Neuronal stem cell (in vitro differentiated cells): ENCODE measurements around the gene ARFGAP2. TPM values are rescaled to one million over a fixed set of nuclear protein-coding genes. Genes with fewer than 3 reads are reported as not detected.
"Not testable (repeated sequence)": the region's sequence is repeated elsewhere in the genome, so short reads cannot be mapped to it uniquely, and the experiment has no call there.

Source experiments
- DNase-seq: peaks from one replicate; pipeline ENCODE4 v3.0.0-alpha.2; 2013; ENCODE audit warnings: low spot score
- H2AFZ ChIP-seq: one replicate; pipeline ENCODE4 v1.6.1; 2013; ENCODE audit warnings: mild to moderate bottlenecking, low read length, inconsistent platforms
- H2AK5ac ChIP-seq: 2 replicates; pipeline ENCODE4 v1.6.1; 2013; ENCODE audit warnings: low read depth, mild to moderate bottlenecking, inconsistent platforms, low read length, moderate library complexity, mixed read lengths
- H2BK120ac ChIP-seq: 2 replicates; pipeline ENCODE4 v1.6.1; 2013; ENCODE audit warnings: low read depth, mild to moderate bottlenecking, inconsistent platforms, low read length, moderate library complexity, mixed read lengths
- H2BK12ac ChIP-seq: one replicate; pipeline ENCODE4 v1.6.1; 2013; ENCODE audit warnings: low read length, inconsistent platforms
- H2BK15ac ChIP-seq: 2 replicates; pipeline ENCODE4 v1.6.1; 2013; ENCODE audit warnings: mild to moderate bottlenecking, low read length, inconsistent platforms, mixed read lengths
- H2BK5ac ChIP-seq: one replicate; pipeline ENCODE4 v1.6.1; 2013; ENCODE audit warnings: inconsistent platforms, mild to moderate bottlenecking, low read length, moderate library complexity
- H3K14ac ChIP-seq: one replicate; pipeline ENCODE4 v1.6.1; 2013; ENCODE audit warnings: low read length, inconsistent platforms
- H3K18ac ChIP-seq: 2 replicates; pipeline ENCODE4 v1.6.1; 2013; ENCODE audit warnings: low read length, inconsistent platforms
- H3K23ac ChIP-seq: 2 replicates; pipeline ENCODE4 v1.6.1; 2013; ENCODE audit warnings: low read depth, mild to moderate bottlenecking, mixed read lengths, low read length, inconsistent platforms; ENCODE audit not compliant: poor library complexity
- H3K27ac ChIP-seq: replicated peaks from 3 replicates; pipeline ENCODE4 v1.5.1; 2013; ENCODE audit warnings: low read length, inconsistent platforms
- H3K27me3 ChIP-seq, 3 experiments: 2 replicates each; pipeline ENCODE4 v1.6.1; 2013; ENCODE audit warnings: low read length in 3 of 3, mild to moderate bottlenecking in 2 of 3, inconsistent platforms in 1 of 3, low read depth in 1 of 3, mixed read lengths in 1 of 3, moderate library complexity in 1 of 3; ENCODE audit not compliant: control insufficient read depth in 3 of 3, insufficient read depth in 3 of 3
- H3K36me3 ChIP-seq, 2 donors: replicated peaks in 1 of 2; 2 replicates each; pipeline ENCODE4 v1.6.1; 2013; ENCODE audit warnings: low read length in 2 of 2; ENCODE audit not compliant: control insufficient read depth in 2 of 2, insufficient read depth in 2 of 2
- H3K4ac ChIP-seq: 2 replicates; pipeline ENCODE4 v1.6.1; 2013; ENCODE audit warnings: inconsistent platforms, mild to moderate bottlenecking, low read length, moderate library complexity
- H3K4me1 ChIP-seq, 2 donors: 1 replicate in 1 of 2; 2 replicates in 1 of 2; pipeline ENCODE4 v1.6.1; 2013; ENCODE audit warnings: low read length in 2 of 2, low read depth in 1 of 2; ENCODE audit not compliant: control insufficient read depth in 2 of 2, insufficient read depth in 1 of 2
- H3K4me2 ChIP-seq: one replicate; pipeline ENCODE4 v1.6.1; 2013; ENCODE audit warnings: mild to moderate bottlenecking, low read length, inconsistent platforms; ENCODE audit not compliant: insufficient read depth, poor library complexity, severe bottlenecking
- H3K4me3 ChIP-seq, 2 donors: 2 replicates each; pipeline ENCODE4 v1.5.1; 2013; ENCODE audit warnings: low read length in 2 of 2, mild to moderate bottlenecking in 2 of 2, inconsistent platforms in 1 of 2, moderate library complexity in 1 of 2
- H3K79me1 ChIP-seq: one replicate; pipeline ENCODE4 v1.6.1; 2013; ENCODE audit warnings: low read depth, mild to moderate bottlenecking, inconsistent platforms, low read length, moderate library complexity
- H3K9ac ChIP-seq: one replicate; pipeline ENCODE4 v1.6.1; 2013; ENCODE audit warnings: mild to moderate bottlenecking, low read depth, low read length, inconsistent platforms; ENCODE audit not compliant: poor library complexity
- H3K9me3 ChIP-seq, 2 donors: replicated peaks in 1 of 2; 2 replicates each; pipeline versions ENCODE3 to v1.6.1; 2013; ENCODE audit warnings: low read length in 2 of 2, mild to moderate bottlenecking in 2 of 2, inconsistent platforms in 1 of 2, low read depth in 1 of 2, mixed read lengths in 1 of 2, moderate library complexity in 1 of 2; ENCODE audit not compliant: control insufficient read depth in 2 of 2, insufficient read depth in 1 of 2
- H4K8ac ChIP-seq: one replicate; pipeline ENCODE4 v1.6.1; 2013; ENCODE audit warnings: low read depth, mild to moderate bottlenecking, inconsistent platforms, low read length, moderate library complexity
- H4K91ac ChIP-seq: one replicate; pipeline ENCODE4 v1.6.1; 2013; ENCODE audit warnings: low read length, low read depth, mild to moderate bottlenecking, inconsistent platforms; ENCODE audit not compliant: poor library complexity
- WGBS, 2 donors: extraction: QIAGEN DNeasy Blood & Tissue Kit; methylation state at CpG; one replicate each; pipeline ENCODE4 v1.1.7; 2013; ENCODE audit warnings: missing lambda C conversion rate in 2 of 2, mixed read lengths in 1 of 2; ENCODE audit not compliant: insufficient read length in 2 of 2, insufficient replicate concordance in 1 of 2; ENCODE audit errors: extremely low coverage in 2 of 2; 5-methylcytosine and 5-hydroxymethylcytosine counted together
- small RNA-seq: library from polyadenylated mRNA; stranded (forward); fragments of <200 nt; extraction: miRNeasy Mini kit (QIAGEN cat#:217004); gene quantifications from one replicate; pipeline ENCODE3, GENCODE V24; 2013; ENCODE audit not compliant: insufficient read depth

Gene ARFGAP2

GRCh38 chr11:47118958-47119688 lies 57.6 kb downstream of the ARFGAP2 start:
- H4K91ac ChIP-seq, H3K27me3 ChIP-seq, H2BK15ac ChIP-seq, H3K4ac ChIP-seq, H3K4me3 ChIP-seq, H2AFZ ChIP-seq, H3K4me1 ChIP-seq, H3K27ac ChIP-seq, H2BK12ac ChIP-seq, H3K4me2 ChIP-seq, DNase-seq, H2BK5ac ChIP-seq, H4K8ac ChIP-seq, H3K23ac ChIP-seq, H3K9ac ChIP-seq, H3K36me3 ChIP-seq, H3K9me3 ChIP-seq, H2BK120ac ChIP-seq, H2AK5ac ChIP-seq, H3K14ac ChIP-seq, H3K79me1 ChIP-seq: not testable (repeated sequence)
- peak overlapping the region; percentile 65 for H3K18ac ChIP-seq
- no CpG with 5 or more reads among the region's 20 CpGs for WGBS, 2 donors

Small RNA genes lying within 50 kb of the gene (small RNA-seq; reads per million reads assigned to genes)
- not detected for gene MIR6745
